ENCODE results near the gene MET. TPM values are rescaled to one million over a fixed set of nuclear protein-coding genes. Genes with fewer than 3 reads are reported as not detected.

MET gene
- total and polyA plus RNA-seq, 2 of the 8 experiments (the other 6 are each of a cell fraction or from before 2014, with no cell fraction given) = 3.5 to 12.9 TPM

DNA sequence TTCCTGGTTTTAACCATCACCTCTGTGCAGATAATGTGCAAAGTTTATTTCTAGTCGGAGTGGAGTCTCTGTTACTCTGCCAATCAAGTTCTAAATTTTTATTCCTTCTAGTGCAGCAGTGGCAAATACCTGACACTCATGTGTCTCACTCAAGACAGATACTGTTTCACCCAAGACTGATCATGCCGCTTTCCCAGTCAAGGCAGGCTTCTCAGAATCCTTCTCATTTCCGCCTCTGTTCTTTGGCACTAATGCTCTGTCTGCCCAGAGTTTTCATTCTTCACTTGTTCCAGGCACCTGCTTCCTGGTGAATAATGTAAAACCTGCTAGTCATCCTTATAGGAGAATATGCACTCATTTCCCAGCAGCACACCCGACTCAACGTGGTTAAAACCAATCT, 24.7 kb downstream of the MET start (continued):
- TF ChIP-seq, protein P1, sequence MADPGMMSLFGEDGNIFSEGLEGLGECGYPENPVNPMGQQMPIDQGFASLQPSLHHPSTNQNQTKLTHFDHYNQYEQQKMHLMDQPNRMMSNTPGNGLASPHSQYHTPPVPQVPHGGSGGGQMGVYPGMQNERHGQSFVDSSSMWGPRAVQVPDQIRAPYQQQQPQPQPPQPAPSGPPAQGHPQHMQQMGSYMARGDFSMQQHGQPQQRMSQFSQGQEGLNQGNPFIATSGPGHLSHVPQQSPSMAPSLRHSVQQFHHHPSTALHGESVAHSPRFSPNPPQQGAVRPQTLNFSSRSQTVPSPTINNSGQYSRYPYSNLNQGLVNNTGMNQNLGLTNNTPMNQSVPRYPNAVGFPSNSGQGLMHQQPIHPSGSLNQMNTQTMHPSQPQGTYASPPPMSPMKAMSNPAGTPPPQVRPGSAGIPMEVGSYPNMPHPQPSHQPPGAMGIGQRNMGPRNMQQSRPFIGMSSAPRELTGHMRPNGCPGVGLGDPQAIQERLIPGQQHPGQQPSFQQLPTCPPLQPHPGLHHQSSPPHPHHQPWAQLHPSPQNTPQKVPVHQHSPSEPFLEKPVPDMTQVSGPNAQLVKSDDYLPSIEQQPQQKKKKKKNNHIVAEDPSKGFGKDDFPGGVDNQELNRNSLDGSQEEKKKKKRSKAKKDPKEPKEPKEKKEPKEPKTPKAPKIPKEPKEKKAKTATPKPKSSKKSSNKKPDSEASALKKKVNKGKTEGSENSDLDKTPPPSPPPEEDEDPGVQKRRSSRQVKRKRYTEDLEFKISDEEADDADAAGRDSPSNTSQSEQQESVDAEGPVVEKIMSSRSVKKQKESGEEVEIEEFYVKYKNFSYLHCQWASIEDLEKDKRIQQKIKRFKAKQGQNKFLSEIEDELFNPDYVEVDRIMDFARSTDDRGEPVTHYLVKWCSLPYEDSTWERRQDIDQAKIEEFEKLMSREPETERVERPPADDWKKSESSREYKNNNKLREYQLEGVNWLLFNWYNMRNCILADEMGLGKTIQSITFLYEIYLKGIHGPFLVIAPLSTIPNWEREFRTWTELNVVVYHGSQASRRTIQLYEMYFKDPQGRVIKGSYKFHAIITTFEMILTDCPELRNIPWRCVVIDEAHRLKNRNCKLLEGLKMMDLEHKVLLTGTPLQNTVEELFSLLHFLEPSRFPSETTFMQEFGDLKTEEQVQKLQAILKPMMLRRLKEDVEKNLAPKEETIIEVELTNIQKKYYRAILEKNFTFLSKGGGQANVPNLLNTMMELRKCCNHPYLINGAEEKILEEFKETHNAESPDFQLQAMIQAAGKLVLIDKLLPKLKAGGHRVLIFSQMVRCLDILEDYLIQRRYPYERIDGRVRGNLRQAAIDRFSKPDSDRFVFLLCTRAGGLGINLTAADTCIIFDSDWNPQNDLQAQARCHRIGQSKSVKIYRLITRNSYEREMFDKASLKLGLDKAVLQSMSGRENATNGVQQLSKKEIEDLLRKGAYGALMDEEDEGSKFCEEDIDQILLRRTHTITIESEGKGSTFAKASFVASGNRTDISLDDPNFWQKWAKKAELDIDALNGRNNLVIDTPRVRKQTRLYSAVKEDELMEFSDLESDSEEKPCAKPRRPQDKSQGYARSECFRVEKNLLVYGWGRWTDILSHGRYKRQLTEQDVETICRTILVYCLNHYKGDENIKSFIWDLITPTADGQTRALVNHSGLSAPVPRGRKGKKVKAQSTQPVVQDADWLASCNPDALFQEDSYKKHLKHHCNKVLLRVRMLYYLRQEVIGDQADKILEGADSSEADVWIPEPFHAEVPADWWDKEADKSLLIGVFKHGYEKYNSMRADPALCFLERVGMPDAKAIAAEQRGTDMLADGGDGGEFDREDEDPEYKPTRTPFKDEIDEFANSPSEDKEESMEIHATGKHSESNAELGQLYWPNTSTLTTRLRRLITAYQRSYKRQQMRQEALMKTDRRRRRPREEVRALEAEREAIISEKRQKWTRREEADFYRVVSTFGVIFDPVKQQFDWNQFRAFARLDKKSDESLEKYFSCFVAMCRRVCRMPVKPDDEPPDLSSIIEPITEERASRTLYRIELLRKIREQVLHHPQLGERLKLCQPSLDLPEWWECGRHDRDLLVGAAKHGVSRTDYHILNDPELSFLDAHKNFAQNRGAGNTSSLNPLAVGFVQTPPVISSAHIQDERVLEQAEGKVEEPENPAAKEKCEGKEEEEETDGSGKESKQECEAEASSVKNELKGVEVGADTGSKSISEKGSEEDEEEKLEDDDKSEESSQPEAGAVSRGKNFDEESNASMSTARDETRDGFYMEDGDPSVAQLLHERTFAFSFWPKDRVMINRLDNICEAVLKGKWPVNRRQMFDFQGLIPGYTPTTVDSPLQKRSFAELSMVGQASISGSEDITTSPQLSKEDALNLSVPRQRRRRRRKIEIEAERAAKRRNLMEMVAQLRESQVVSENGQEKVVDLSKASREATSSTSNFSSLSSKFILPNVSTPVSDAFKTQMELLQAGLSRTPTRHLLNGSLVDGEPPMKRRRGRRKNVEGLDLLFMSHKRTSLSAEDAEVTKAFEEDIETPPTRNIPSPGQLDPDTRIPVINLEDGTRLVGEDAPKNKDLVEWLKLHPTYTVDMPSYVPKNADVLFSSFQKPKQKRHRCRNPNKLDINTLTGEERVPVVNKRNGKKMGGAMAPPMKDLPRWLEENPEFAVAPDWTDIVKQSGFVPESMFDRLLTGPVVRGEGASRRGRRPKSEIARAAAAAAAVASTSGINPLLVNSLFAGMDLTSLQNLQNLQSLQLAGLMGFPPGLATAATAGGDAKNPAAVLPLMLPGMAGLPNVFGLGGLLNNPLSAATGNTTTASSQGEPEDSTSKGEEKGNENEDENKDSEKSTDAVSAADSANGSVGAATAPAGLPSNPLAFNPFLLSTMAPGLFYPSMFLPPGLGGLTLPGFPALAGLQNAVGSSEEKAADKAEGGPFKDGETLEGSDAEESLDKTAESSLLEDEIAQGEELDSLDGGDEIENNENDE (IDR thresholded peaks at IDR 0.05; ENCODE audit: insufficient replicate concordance, low read length) = no peak
- no peak for TF ChIP-seq SIN3A (conservative IDR thresholded peaks at IDR 0.05 in 1 of 2, IDR thresholded peaks at IDR 0.05 in 1 of 2; ENCODE audit: low read depth in 1 of 2, low read length in 2 of 2)
- no peak for TF ChIP-seq SIX5 (IDR thresholded peaks at IDR 0.05; ENCODE audit: low read depth, low read length)
- no peak for TF ChIP-seq MAFK (IDR thresholded peaks at IDR 0.05; ENCODE audit: low read depth, low read length)
- no peak for TF ChIP-seq ZNF274 (IDR thresholded peaks at IDR 0.05; ENCODE audit: borderline replicate concordance, extremely low read depth, low read length)
- no peak for TF ChIP-seq KDM4A (IDR thresholded peaks at IDR 0.05; ENCODE audit: low read depth, low read length, severe bottlenecking)
- no peak for TF ChIP-seq PHF8 (conservative IDR thresholded peaks at IDR 0.05; ENCODE audit: low read depth, low read length)
- no peak for TF ChIP-seq CTCF (IDR thresholded peaks at IDR 0.05; ENCODE audit: control extremely low read depth in 1 of 3, insufficient read depth in 1 of 3, low read depth in 1 of 3, low read length in 3 of 3)
- TF ChIP-seq SP1 (IDR thresholded peaks at IDR 0.05; ENCODE audit: low read depth, low read length) = no peak
